Psoas muscle (tissue), 8 donors: ENCODE data around the gene TRIM67. TPM values are rescaled to one million over a fixed set of nuclear protein-coding genes. Genes with fewer than 3 reads are reported as not detected.
A peak's percentile ranks its signal among the peaks of the same experiment; 100 is the strongest.

Experiments used
- ATAC-seq, 4 donors: fragments of 200-7000 bp; cut with Tn5 transposase; one replicate each; pipeline ENCODE4 v1.9.1; 2020; ENCODE audit warnings: moderate library complexity in 3 of 4, mild to moderate bottlenecking in 2 of 4
- DNase-seq, 2 donors: peaks; one replicate each; pipeline ENCODE4 v3.0.0-alpha.2; 2020
- H3K27ac ChIP-seq: fragments of 200-600 bp; one replicate; pipeline ENCODE4 v1.8.0; 2022
- H3K27me3 ChIP-seq, 3 donors: fragments of 200-600 bp in 1 of 3; one replicate each; pipeline versions ENCODE4 v1.6.1 to v1.8.0; 2013 to 2022; ENCODE audit warnings: low read length in 2 of 3, mild to moderate bottlenecking in 2 of 3, moderate library complexity in 1 of 3; ENCODE audit not compliant: insufficient read depth in 3 of 3
- H3K36me3 ChIP-seq, 2 donors: fragments of 200-600 bp in 1 of 2; one replicate each; pipeline versions ENCODE4 v1.6.1 to v1.8.0; 2013 to 2022; ENCODE audit warnings: low read depth in 1 of 2, mild to moderate bottlenecking in 1 of 2, moderate library complexity in 1 of 2; ENCODE audit not compliant: insufficient read depth in 1 of 2
- H3K4me1 ChIP-seq: fragments of 200-600 bp; one replicate; pipeline ENCODE4 v1.8.0; 2022
- H3K4me3 ChIP-seq: fragments of 200-600 bp; one replicate; pipeline ENCODE4 v1.8.0; 2022; ENCODE audit warnings: mild to moderate bottlenecking
- H3K9me3 ChIP-seq: fragments of 200-600 bp; one replicate; pipeline ENCODE4 v1.8.0; 2022
- WGBS, 3 donors: extraction: QIAGEN DNeasy Blood & Tissue Kit; methylation state at CpG; one replicate each; pipeline versions ENCODE4 v1.1.6 to v1.1.7; 2013; 5-methylcytosine and 5-hydroxymethylcytosine counted together
- intact Hi-C, 2 donors: fragments of 100-400 bp; cut with DNase I; formaldehyde crosslinking; loops; one replicate each; pipeline versions ENCODE4 v1.11.0 to v1.14.2; 2022
- polyA plus RNA-seq, 3 donors: library from polyadenylated mRNA; stranded (reverse); fragments of 200-250 nt; gene quantifications; one replicate each; pipeline ENCODE4 v1.2.3, GENCODE V29; 2013
- total RNA-seq, 4 donors: library from RNA; stranded (reverse); fragmentation: NEBNext Ultra II Directional in 2 of 4; extraction: Animal tissue kit (Norgen Biotek cat#: 25700) in 2 of 4; gene quantifications; one replicate each; pipeline versions ENCODE4 v1.2.1 to v1.2.4, GENCODE V29; 2021 to 2023
- TF ChIP-seq, protein P1 (sequence below): fragments of 200-600 bp; IDR thresholded peaks from one replicate; pipeline ENCODE4 v1.8.0; 2022; ENCODE audit warnings: antibody characterized with exemption
- donor health status: healthy with polysubstance abuse.
- donor health status: DM: no; HTN: no; CAD: no; lungs with moderate emphysema.
- donor health status: Bipolar disorder and iron deficiency.
- donor health status: healthy.
- donor health status: DM: yes; HTN: yes; CAD: no.
- donor health status: DM: no; HTN: no; CAD: no.
- donor health status: DM: no; HTN: no; CAD: no.
- donor health status: DM: yes; HTN: yes; CAD: no.

Gene TRIM67
- total and polyA plus RNA-seq, 7 donors = 0.06 TPM; not detected in 6

DNA sequence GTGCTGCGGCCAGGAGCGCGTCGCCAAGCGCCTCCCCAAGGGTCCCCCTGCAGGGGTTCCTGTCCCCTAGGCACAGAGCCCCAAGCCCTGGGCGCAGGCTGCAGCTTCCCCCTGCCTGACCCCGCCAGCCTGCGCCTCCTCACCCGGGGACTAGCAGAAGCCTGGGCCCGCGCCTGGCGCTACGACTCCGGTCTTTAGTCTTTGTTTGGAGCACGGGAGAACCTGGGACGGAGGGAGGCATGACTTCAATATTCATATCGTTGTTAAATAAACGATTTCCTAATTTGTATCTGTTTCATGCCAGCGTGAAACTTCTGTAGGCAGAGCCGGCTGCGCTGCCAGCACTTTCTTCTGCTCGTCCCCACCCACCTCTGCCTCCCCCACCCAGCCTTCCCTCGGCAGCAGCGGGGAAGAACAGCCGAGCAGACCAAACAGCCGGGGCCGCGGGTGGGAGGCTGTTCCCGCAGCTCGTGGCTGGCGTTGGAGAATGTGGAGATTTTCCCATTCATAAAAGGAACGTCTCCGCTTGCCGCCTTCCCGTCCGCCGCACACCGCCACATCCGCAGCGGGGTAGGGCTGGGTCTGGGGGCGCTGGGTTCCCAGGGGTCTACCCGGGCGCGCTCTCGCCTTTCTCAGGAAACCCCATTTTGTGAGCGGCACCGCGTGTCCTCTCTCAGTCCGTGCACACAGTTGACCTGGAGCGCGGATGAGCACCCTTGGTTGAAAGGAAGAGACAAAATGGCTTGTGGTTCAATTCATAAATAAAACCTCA is 777 bp upstream of the TRIM67 start:
- Histone ChIP-seq H3K27ac (no peak overlapping the region), H3K4me3 (peak overlapping the region; percentile 60), H3K27me3 (peaks cover 7 to 63% (median 13%) of the 10 kb centered on the region in 3 donors), H3K36me3 (no peaks in the 10 kb centered on the region), H3K9me3 (no peaks in the 10 kb centered on the region), H3K4me1 (peaks cover 7% of the 10 kb centered on the region)
- intact Hi-C loops = no loop called here
- TF ChIP-seq, protein P1, sequence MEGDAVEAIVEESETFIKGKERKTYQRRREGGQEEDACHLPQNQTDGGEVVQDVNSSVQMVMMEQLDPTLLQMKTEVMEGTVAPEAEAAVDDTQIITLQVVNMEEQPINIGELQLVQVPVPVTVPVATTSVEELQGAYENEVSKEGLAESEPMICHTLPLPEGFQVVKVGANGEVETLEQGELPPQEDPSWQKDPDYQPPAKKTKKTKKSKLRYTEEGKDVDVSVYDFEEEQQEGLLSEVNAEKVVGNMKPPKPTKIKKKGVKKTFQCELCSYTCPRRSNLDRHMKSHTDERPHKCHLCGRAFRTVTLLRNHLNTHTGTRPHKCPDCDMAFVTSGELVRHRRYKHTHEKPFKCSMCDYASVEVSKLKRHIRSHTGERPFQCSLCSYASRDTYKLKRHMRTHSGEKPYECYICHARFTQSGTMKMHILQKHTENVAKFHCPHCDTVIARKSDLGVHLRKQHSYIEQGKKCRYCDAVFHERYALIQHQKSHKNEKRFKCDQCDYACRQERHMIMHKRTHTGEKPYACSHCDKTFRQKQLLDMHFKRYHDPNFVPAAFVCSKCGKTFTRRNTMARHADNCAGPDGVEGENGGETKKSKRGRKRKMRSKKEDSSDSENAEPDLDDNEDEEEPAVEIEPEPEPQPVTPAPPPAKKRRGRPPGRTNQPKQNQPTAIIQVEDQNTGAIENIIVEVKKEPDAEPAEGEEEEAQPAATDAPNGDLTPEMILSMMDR = no peak
- no peak for ATAC-seq
- DNase-seq = no peak
- 4 to 9% (median 8%) methylated on average over 51 of the region's 51 CpGs for WGBS, 3 donors

DNA sequence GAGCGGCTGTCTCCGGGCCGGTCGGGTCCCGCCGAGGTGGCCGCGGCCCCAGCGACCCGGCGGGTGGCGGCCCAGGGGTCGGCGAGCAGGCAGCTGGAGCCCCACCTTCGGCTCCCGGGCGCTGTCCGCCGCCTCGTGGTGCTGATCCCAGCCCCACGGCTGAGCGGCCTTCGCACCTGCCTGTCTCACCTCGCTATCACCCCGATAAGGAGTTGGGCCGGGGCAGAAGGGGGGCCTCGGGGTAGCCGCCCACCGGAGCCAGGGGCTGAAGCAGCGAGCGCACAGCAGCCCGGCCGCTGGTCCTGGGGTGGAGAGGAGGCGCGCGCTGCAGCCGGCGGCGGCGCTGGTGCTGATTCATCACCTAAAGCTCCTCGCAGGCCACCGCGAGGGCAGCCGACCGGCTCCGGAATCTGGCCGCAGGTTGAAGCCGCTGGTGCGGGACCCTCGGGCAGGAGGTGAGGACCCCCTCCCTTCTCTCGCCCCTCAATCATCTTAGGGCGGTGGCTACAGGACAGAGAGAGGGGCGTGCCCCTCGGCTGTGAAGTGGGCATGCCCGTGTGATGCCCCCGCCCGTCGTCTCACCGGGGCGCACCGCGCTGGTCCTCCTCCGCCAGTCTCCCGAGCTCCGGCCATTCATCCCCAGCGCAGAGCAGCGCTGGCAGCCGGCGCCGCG is 575 bp downstream of the TRIM67 start:
- Histone ChIP-seq H3K9me3 (no peaks in the 10 kb centered on the region), H3K4me3 (peak overlapping the region; percentile 60), H3K4me1 (peaks cover 7% of the 10 kb centered on the region), H3K27ac (no peak overlapping the region), H3K27me3 (peaks cover 7 to 66% (median 13%) of the 10 kb centered on the region in 3 donors), H3K36me3 (no peaks in the 10 kb centered on the region)
- intact Hi-C loops = no loop called here
- 1 to 2% (median 1%) methylated on average over 50 to 71 of the region's 71 CpGs for WGBS, 3 donors
- ATAC-seq (peak; percentile 72 to 85 (median 82)), DNase-seq (peak; percentile 29 to 57)
- TF ChIP-seq, protein P1 = no peak

DNA sequence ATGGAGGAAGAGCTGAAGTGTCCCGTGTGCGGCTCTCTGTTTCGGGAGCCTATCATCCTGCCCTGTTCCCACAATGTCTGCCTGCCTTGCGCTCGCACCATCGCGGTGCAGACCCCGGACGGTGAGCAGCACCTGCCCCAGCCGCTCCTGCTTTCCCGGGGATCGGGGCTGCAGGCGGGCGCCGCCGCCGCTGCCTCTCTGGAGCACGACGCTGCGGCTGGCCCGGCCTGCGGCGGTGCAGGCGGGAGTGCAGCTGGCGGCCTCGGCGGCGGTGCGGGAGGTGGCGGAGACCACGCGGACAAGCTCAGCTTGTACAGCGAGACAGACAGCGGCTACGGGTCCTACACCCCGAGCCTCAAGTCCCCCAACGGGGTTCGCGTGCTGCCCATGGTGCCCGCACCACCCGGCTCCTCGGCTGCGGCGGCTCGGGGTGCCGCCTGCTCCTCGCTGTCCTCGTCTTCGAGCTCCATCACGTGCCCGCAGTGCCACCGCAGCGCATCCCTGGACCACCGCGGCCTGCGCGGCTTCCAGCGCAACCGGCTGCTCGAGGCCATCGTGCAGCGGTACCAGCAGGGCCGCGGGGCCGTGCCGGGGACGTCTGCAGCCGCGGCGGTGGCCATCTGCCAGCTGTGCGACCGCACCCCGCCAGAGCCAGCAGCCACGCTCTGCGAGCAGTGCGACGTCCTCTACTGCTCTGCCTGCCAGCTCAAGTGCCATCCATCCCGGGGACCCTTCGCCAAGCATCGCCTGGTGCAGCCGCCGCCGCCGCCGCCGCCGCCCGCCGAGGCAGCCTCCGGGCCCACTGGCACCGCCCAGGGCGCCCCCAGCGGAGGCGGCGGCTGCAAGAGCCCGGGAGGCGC is 1.3 kb downstream of the TRIM67 start:
- peaks cover 7 to 66% (median 14%) of the 10 kb centered on the region in 3 donors for H3K27me3 ChIP-seq
- no peak overlapping the region for H3K27ac ChIP-seq
- H3K4me3 ChIP-seq = peak overlapping the region; percentile 60
- peaks cover 7% of the 10 kb centered on the region for H3K4me1 ChIP-seq
- no peak for DNase-seq
- intact Hi-C loops = no loop called here
- H3K9me3 ChIP-seq = no peaks in the 10 kb centered on the region
- H3K36me3 ChIP-seq = no peaks in the 10 kb centered on the region
- WGBS, 3 donors = 5 to 6% (median 5%) methylated on average over 77 to 97 of the region's 97 CpGs
- ATAC-seq = no peak
- TF ChIP-seq, protein P1 = no peak

DNA sequence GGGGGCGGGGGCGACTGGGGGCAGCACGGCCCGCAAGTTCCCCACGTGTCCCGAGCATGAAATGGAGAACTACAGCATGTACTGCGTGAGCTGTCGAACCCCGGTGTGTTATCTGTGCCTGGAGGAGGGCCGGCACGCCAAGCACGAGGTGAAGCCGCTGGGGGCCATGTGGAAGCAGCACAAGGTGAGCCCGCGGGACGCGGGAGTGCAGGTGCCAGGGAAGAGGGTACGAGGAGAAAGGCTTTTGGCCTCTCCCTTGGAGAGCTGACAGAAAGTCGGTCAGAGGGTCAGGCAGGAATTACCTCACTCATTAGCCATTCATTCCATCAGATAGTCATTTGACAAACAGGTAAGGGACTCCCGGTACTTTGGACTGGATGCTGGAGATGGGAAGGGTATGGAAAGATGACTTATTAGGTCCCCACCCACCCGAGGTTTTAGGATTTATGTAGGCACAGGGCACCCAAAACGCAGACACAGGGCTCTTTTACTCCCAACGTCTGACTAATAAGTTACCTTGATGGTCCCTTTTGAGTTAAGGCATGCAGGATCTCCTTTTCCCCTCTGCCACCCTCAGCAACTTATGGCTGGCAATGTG is 2.1 kb downstream of the TRIM67 start:
- intact Hi-C loops = no loop called here
- H3K27me3 ChIP-seq = peaks cover 7 to 66% (median 14%) of the 10 kb centered on the region in 3 donors
- no peak overlapping the region for H3K4me3 ChIP-seq

More for the DNA sequence above, 2.1 kb downstream of the TRIM67 start:
- TF ChIP-seq, protein P1 = no peak
- WGBS, 3 donors = 22 to 25% (median 23%) methylated on average over 21 to 23 of the region's 23 CpGs
- H3K4me1 ChIP-seq = peaks cover 7% of the 10 kb centered on the region
- no peak for DNase-seq
- no peaks in the 10 kb centered on the region for H3K9me3 ChIP-seq
- no peaks in the 10 kb centered on the region for H3K36me3 ChIP-seq
- no peak overlapping the region for H3K27ac ChIP-seq
- ATAC-seq = no peak
